NB4 (cell line): ENCODE data around the gene RBM25.

Experiments used
- MAX ChIP-seq: IDR thresholded peaks from 2 replicates; pipeline ENCODE4 v1.6.1; 2011; ENCODE audit warnings: low read depth, low read length
- POLR2A ChIP-seq: IDR thresholded peaks from 2 replicates; pipeline ENCODE4 v1.6.1; 2011; ENCODE audit warnings: mild to moderate bottlenecking; ENCODE audit not compliant: insufficient read length; ENCODE audit errors: extremely low read depth
- TF ChIP-seq, protein P1 (sequence below): IDR thresholded peaks from one replicate; pipeline ENCODE4 v1.5.1; 2012; ENCODE audit warnings: low read depth, low read length

DNA sequence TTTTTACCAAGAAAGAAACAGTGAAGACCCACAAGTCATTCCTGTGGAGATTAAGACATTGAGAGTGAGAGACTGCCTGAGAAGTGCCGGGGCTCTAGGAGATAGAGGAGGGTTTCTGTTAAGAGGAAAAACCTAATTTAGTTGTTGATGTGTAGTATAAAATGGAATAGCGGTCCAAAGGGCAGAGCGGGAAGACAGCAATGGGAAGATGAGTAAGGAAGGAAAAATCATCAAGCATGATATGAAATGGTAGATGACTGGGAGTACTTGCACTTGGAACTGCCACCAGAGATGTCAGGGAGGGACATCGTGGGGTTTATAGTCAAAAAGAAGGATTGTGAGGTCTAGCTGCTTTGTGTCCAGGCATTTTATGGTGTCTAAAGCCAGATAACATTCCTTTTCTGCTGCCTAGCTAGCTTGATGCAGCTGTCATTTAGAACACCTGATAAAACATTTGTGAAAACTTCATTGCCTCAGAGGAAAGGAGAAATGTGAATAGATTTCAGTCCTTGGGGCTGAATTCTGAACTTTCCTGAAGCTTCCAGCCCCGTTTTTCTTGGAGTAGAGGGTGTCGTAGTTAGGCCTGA, 57.8 kb downstream of the RBM25 start:
- TF ChIP-seq, protein P1, sequence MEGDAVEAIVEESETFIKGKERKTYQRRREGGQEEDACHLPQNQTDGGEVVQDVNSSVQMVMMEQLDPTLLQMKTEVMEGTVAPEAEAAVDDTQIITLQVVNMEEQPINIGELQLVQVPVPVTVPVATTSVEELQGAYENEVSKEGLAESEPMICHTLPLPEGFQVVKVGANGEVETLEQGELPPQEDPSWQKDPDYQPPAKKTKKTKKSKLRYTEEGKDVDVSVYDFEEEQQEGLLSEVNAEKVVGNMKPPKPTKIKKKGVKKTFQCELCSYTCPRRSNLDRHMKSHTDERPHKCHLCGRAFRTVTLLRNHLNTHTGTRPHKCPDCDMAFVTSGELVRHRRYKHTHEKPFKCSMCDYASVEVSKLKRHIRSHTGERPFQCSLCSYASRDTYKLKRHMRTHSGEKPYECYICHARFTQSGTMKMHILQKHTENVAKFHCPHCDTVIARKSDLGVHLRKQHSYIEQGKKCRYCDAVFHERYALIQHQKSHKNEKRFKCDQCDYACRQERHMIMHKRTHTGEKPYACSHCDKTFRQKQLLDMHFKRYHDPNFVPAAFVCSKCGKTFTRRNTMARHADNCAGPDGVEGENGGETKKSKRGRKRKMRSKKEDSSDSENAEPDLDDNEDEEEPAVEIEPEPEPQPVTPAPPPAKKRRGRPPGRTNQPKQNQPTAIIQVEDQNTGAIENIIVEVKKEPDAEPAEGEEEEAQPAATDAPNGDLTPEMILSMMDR: no peak
- TF ChIP-seq POLR2A: no peak
- no peak for TF ChIP-seq MAX
